22Rv1 (cell line): ENCODE measurements around the gene SEMA6B.

Source experiments
- ZFX ChIP-seq: fragments of 450-650 bp; IDR thresholded peaks from 2 replicates; pipeline ENCODE4 v1.6.1; 2017; ENCODE audit warnings: antibody characterized with exemption, borderline replicate concordance
- TF ChIP-seq, protein P1 (sequence below): fragments of 450-650 bp; IDR thresholded peaks from 2 replicates; pipeline ENCODE4 v1.5.1; 2017; ENCODE audit warnings: mild to moderate bottlenecking

DNA sequence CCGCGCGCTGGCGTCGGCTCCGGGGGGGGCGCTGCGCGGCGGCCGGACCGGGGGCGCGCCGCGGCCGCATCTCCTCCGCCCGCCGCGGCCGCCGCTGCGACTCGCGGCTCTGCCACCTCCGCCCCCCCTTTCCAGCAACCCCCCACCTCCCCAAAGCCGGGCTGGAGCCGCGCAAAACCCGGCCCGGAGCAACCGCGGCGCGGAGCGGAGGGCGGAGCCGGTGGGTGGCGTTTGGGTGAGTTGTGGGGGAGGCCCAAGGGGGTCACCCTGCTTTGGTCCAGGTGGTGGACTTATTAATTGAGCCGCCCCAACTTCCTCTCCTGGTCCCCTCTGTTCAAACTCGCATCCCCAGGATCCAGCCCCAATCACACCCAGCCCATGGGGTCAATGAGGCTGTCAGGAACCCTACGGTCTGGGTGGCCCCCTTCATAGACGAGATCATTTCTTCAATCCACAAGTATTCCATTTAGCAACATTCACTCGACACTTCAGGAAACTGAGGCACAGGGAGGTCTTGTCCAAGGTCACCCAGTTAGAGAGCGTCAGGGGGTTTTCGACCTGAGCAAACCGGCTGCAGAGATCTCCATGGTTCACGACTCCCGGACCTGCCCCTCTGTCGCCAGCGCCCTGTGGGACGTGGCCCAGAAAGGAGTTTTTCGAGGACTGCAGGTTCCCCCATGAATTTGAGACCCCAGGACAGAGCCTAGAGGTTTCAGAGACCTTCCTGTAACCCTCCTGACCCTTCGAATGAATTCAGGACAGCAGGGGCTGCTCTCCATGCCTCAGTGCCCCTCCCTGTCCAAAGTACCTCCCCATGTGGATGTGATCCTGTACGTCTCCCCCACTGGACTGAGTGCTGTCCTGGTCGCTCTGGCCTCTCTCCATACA is 22.4 kb upstream of the SEMA6B start:
- TF ChIP-seq, protein P1, sequence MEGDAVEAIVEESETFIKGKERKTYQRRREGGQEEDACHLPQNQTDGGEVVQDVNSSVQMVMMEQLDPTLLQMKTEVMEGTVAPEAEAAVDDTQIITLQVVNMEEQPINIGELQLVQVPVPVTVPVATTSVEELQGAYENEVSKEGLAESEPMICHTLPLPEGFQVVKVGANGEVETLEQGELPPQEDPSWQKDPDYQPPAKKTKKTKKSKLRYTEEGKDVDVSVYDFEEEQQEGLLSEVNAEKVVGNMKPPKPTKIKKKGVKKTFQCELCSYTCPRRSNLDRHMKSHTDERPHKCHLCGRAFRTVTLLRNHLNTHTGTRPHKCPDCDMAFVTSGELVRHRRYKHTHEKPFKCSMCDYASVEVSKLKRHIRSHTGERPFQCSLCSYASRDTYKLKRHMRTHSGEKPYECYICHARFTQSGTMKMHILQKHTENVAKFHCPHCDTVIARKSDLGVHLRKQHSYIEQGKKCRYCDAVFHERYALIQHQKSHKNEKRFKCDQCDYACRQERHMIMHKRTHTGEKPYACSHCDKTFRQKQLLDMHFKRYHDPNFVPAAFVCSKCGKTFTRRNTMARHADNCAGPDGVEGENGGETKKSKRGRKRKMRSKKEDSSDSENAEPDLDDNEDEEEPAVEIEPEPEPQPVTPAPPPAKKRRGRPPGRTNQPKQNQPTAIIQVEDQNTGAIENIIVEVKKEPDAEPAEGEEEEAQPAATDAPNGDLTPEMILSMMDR, result no peak
- no peak for TF ChIP-seq ZFX
